Mesodermal cell (in vitro differentiated cells): Measurements from ENCODE around the gene DCUN1D2.
"Not testable (repeated sequence)": the region's sequence is repeated elsewhere in the genome, so short reads cannot be mapped to it uniquely, and the experiment has no call there.

ENCODE experiments used
- H3K27ac ChIP-seq: 2 replicates; pipeline ENCODE4 v1.7.0; 2013; ENCODE audit warnings: mild to moderate bottlenecking, low read depth, low read length, moderate library complexity; ENCODE audit not compliant: severe bottlenecking
- H3K36me3 ChIP-seq: 2 replicates; pipeline ENCODE4 v1.7.1; 2013; ENCODE audit warnings: mild to moderate bottlenecking, low read length, moderate library complexity; ENCODE audit not compliant: control insufficient read depth, insufficient read depth
- H3K4me1 ChIP-seq: one replicate; pipeline ENCODE4 v1.7.1; 2013; ENCODE audit warnings: mild to moderate bottlenecking, low read length; ENCODE audit not compliant: insufficient read depth, control insufficient read depth, poor library complexity, severe bottlenecking
- H3K4me3 ChIP-seq: 2 replicates; pipeline ENCODE4 v1.7.0; 2013; ENCODE audit warnings: low read length, control low read depth, mild to moderate bottlenecking; ENCODE audit not compliant: insufficient read depth, poor library complexity, severe bottlenecking; ENCODE audit errors: extremely low read depth
- H3K9me3 ChIP-seq: 2 replicates; pipeline ENCODE4 v1.7.1; 2013; ENCODE audit warnings: mild to moderate bottlenecking, low read length, moderate library complexity; ENCODE audit not compliant: control insufficient read depth
- WGBS, 2 experiments: methylation state at CpG; one replicate each; pipeline ENCODE4 v1.1.5; 2013; ENCODE audit warnings: missing lambda C conversion rate in 2 of 2; ENCODE audit not compliant: insufficient coverage in 2 of 2; 5-methylcytosine and 5-hydroxymethylcytosine counted together

The DCUN1D2 gene

DNA sequence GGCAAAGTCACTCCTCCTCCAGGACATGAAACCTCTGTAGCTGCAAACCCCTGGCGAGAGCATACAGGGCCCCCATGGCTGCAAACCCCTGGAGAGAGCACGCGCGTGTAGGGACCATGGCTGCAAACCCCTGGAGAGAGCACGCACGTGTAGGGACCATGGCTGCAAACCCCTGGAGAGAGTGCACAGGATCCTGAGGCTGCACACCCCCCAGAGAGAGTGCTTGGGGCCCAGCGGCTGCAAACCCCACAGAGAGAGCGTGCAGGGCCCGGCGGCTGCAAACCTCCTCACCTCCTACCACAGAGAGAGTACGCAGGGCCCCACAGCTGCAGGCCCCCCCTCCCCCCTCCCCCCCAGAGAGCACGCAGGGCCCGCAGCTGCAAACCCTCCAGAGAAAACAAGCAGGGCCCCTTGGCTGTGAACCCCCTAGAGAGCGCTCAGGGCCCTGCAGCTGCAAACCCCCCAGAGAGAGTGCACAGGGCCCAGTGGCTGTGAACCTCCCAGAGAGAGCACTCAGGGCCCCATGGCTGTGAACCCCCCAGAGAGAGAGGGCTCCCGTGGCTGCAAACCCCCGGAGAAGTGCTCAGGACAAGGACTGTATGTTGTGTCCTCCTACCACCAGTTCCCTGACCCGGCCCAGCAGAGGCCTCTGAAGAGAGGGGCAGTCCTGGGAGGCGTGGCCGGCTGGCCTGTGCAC is 44.6 kb downstream of the DCUN1D2 start:
- H3K27ac ChIP-seq = no peak overlapping the region
- no peak overlapping the region for H3K4me3 ChIP-seq
- 76 to 89% methylated on average over 12 to 13 of the region's 19 CpGs for WGBS, 2 experiments
- H3K36me3 ChIP-seq = peaks cover 27% of the 10 kb centered on the region
- no peaks in the 10 kb centered on the region for H3K4me1 ChIP-seq
- H3K9me3 ChIP-seq = no peaks in the 10 kb centered on the region

DNA sequence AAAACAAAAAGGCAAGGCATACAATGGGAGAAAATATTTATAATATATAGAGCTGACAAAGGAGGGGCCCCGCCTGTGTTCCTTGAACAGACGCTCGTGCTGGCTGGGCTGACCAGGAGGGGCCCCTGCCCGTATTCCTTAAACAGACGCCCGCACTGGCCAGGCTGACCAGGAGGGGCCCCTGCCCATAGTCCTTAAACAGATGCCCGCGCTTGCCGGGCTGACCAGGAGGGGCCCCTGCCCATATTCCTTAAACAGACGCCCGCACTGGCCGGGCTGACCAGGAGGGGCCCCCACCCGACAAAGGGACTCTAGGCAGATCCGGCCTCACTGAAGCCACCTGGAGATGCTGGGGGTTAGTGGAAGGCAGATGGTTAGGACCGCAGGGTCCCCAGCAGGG is 46.5 kb downstream of the DCUN1D2 start:
- H3K36me3 ChIP-seq = peaks cover 20% of the 10 kb centered on the region
- 86 to 91% methylated on average over 13 to 14 of the region's 15 CpGs for WGBS, 2 experiments
- no peaks in the 10 kb centered on the region for H3K4me1 ChIP-seq
- H3K9me3 ChIP-seq = no peaks in the 10 kb centered on the region
- no peak overlapping the region for H3K4me3 ChIP-seq
- no peak overlapping the region for H3K27ac ChIP-seq

DNA sequence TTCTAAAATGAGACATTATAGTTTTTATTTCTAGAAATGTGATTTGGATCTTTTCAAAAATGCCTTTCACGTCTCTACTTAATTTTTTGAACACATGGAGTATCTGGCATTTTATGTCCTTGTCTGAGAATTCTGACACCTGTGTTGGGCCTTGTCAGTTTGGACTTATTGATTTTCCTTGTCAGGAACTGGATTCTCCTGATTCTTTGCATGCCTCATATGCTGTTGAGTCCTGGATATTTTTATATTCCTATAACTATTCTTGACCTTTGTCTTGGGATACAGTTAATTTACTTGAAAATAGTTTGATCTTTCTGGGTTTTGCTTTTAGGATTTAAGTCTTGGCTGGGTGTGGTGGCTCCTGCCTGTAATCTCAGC is 47.5 kb downstream of the DCUN1D2 start:
- no peaks in the 10 kb centered on the region for H3K4me1 ChIP-seq
- H3K27ac ChIP-seq = no peak overlapping the region
- H3K36me3 ChIP-seq = peaks cover 20% of the 10 kb centered on the region
- H3K4me3 ChIP-seq = no peak overlapping the region
- 100% methylated on average over 1 of the region's 1 CpG; no CpG with 5 or more reads in 1 of the 2 experiments for WGBS, 2 experiments
- H3K9me3 ChIP-seq = no peaks in the 10 kb centered on the region

DNA sequence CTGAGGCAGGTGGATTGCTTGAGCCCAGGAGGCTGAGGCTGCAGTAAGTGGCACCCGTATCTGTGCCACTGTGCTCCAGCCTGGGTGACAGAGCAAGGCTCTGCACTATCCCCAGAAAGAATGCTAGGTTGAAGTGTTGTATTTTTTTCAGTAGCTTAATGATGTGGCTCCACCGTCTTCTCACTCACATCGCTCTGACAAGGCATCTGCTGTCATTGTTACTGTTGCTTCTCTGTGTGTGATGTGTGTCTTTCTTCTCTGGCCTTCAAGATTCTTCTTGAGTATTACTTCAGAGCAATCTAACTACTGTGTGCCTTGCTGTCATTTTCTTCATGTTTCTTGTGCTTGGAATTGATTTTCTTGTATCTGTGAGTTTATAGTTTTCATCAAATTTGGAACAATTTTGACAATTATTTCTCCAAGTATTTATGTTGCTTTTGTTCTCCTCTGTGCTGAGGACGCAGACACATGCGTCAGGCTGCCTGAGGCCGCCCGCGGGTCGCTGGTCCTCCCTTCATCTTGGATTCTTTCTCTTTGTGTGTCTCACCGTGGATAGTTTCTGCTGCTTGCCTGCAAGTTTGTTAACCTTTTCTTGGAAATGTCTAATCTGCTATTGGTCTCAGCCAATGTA is 48.0 kb downstream of the DCUN1D2 start:
- no peaks in the 10 kb centered on the region for H3K9me3 ChIP-seq
- H3K27ac ChIP-seq = no peak overlapping the region
- WGBS, 2 experiments = 92 to 97% methylated on average over 9 to 10 of the region's 10 CpGs
- peaks cover 18% of the 10 kb centered on the region for H3K36me3 ChIP-seq
- H3K4me3 ChIP-seq = no peak overlapping the region
- H3K4me1 ChIP-seq = no peaks in the 10 kb centered on the region

DNA sequence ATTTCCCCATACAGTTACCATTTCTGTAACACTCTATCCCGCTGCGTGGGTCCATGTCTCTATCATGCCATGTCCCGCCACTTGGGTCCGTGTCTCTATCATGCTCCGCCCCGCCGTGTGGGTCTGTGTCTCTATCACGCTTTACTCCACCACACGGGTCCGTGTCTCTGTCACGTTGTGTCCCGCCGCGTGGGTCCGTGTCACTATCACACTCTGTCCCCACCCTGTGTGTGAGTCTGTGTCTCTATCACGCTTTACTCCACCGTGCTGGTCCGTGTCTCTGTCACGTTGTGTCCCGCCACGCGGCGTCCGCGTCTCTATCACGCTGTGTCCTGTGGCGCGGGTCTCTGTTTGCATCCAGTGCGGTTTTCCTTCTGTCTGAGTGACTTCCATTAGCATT is 48.9 kb downstream of the DCUN1D2 start:
- no peaks in the 10 kb centered on the region for H3K4me1 ChIP-seq
- peaks cover 16% of the 10 kb centered on the region for H3K36me3 ChIP-seq

DNA sequence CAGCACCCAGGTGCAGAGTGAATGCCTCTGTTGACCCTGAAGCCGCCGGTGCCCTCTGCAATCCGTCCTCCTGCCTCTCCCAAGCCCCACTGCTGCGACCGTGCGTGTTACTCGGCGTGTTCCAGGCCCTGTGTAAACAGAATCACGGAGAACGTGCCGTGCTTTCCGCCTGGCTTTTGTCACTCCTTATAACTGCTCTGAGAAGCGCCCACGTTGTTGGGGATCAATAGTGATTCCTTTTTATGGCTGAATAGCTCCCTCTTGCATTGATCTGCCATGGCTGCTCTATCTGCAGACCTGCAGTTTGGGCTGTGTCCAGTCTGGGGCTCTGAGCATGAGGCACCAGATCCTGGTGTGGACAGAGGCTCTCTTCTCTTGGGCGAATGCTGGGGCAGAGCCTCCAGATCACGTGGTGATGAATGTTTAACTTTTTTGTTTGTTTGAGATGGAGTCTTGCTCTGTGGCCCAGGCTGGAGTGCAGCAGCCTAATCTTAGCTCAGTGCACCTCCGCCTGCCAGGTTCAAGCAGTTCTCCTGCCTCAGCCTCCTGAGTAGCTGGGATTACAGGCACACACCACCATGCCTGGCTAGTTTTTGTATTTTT is 53.0 kb downstream of the DCUN1D2 start:
- 85 to 93% methylated on average over 14 to 15 of the region's 17 CpGs for WGBS, 2 experiments
- Histone ChIP-seq H3K27ac (no peak overlapping the region), H3K4me3 (no peak overlapping the region), H3K9me3 (no peaks in the 10 kb centered on the region), H3K36me3 (peaks cover 10% of the 10 kb centered on the region), H3K4me1 (no peaks in the 10 kb centered on the region)

More for the DNA sequence above, 48.9 kb downstream of the DCUN1D2 start:
- no peak overlapping the region for H3K4me3 ChIP-seq
- 93 to 95% methylated on average over 28 to 29 of the region's 29 CpGs for WGBS, 2 experiments
- no peaks in the 10 kb centered on the region for H3K9me3 ChIP-seq
- no peak overlapping the region for H3K27ac ChIP-seq

DNA sequence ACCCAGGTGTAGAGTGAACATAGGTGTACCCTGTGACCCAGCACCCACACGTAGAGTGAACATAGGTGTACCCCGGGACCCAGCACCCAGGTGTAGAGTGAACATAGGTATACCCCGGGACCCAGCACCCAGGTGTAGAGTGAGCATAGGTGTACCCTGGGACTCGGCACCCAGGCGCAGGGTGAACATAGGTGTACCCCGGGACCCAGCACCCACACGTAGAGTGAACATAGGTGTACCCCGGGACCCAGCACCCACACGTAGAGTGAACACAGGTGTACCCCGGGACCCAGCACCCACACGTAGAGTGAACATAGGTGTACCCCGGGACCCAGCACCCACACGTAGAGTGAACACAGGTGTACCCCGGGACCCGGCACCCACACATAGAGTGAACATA is 53.6 kb downstream of the DCUN1D2 start:
- H3K36me3 ChIP-seq, H3K9me3 ChIP-seq, H3K4me1 ChIP-seq, H3K4me3 ChIP-seq, H3K27ac ChIP-seq: not testable (repeated sequence)
- 97 to 99% methylated on average over 5 to 10 of the region's 15 CpGs for WGBS, 2 experiments

DNA sequence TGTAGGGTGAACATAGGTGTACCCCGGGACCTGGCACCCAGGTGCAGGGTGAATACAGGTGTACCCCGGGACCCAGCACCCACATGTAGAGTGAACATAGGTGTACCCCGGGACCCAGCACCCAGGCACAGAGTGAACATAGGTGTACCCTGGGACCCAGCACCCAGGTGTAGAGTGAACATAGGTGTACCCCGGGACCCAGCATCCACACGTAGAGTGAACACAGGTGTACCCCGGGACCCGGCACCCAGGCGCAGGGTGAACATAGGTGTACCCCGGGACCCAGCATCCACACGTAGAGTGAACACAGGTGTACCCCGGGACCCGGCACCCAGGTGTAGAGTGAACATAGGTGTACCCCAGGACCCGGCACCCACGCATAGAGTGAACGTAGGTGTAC is 54.6 kb downstream of the DCUN1D2 start:
- whole genome bisulfite sequencing, 2 experiments = 93 to 95% methylated on average over 15 of the region's 15 CpGs
- H3K4me1 ChIP-seq, H3K4me3 ChIP-seq, H3K9me3 ChIP-seq, H3K27ac ChIP-seq, H3K36me3 ChIP-seq: not testable (repeated sequence)

DNA sequence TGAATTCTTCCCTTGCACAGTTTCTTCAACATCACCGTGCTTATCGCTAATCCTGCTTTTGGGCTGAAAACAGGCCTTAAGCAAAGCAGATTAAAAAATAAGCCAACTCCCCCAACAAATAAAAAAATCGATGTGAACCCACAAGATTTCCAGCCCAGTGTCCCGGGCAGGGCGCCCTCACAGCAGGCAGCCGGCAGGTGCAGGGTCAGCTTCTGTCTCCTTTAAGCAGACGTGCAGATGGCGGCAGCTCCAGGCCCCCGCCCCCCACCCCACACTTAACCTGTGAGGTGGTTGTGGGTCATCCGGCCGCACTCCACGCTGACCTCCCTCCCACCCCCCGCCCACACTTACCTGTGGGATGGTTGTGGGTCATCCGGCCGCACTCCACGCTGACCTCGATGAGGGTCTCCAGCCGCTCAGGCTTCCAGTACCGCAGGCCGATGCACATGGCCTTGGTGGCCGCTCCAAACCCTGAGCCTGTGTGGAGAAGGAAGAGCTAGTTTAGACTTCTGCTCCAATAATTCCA is 57.1 kb downstream of the DCUN1D2 start:
- no peak overlapping the region for H3K27ac ChIP-seq
- no peaks in the 10 kb centered on the region for H3K9me3 ChIP-seq
- no peaks in the 10 kb centered on the region for H3K36me3 ChIP-seq
- 97 to 100% methylated on average over 3 to 9 of the region's 21 CpGs for WGBS, 2 experiments
- no peaks in the 10 kb centered on the region for H3K4me1 ChIP-seq
- no peak overlapping the region for H3K4me3 ChIP-seq

DNA sequence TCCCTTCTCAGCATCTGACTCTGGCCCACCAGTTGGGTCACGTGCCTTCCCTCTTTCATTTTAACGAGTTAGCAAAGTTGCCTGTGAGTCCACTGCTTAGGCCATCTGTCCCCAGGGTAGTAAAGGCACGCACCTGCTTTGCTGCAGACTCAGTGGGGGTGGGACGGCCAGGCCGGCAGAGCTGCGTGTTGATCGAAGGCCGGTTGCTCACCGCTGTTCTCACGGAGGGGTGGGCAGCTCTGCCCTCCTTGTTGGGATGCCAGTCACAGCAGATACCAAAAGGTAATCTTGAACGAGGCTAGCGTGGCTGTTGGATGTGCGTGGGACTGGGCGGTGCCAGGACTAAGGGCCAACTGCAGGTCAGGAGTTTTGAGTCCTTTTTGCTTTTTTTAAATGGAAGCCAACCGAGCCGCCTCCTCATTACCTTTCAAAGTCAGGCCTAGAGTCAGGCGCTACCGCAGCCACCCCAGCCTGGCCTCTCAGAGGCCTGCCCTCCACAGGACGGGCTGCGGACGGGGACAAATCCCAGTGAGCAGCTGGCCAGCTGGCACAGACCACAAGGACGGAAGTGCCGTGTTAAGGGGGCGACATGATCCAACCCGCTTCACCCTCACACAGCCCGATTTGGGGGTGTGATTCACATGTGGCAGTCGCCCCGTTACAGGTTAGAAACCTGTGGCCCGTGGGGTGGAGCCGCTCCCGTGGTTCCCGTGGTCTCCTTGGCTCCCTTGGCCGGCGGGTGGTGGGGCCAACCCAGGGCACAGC is 57.8 kb downstream of the DCUN1D2 start:
- no peaks in the 10 kb centered on the region for H3K4me1 ChIP-seq
- 86 to 93% methylated on average over 33 to 34 of the region's 34 CpGs for WGBS, 2 experiments
- no peak overlapping the region for H3K4me3 ChIP-seq
- H3K9me3 ChIP-seq = no peaks in the 10 kb centered on the region
- no peaks in the 10 kb centered on the region for H3K36me3 ChIP-seq
- H3K27ac ChIP-seq = no peak overlapping the region
